Measurements from ENCODE around the gene GPR68.

The GPR68 gene

GRCh38 chr14:91242635-91243034 lies 1.9 kb downstream of the GPR68 start:
- Histone ChIP-seq H3K4me1 (ENCODE audit: insufficient read depth, low read length, poor library complexity, severe bottlenecking) (peaks cover 67% of the 10 kb centered on the region), H3K4me2 (ENCODE audit: low read depth, low read length, poor library complexity, severe bottlenecking) (peak overlapping the region; percentile 89), H3K79me2 (ENCODE audit: insufficient read depth, low read length) (peaks cover 22% of the 10 kb centered on the region), H3K4me3 (ENCODE audit: low read length, poor library complexity, severe bottlenecking) (peak overlapping the region; percentile 66), H3K9me2 (replicated peaks; ENCODE audit: low read depth, low read length) (no peaks in the 10 kb centered on the region), H3K27me3 (ENCODE audit: insufficient read depth, low read length, poor library complexity, severe bottlenecking) (no peaks in the 10 kb centered on the region), H3K9ac (ENCODE audit: low read depth, low read length, poor library complexity, severe bottlenecking) (peak overlapping the region; percentile 72), H3F3A (ENCODE audit: low read depth) (peaks cover 2% of the 10 kb centered on the region; the same call in 1 of the 2 replicates), H4K20me1 (ENCODE audit: insufficient read depth, low read length, poor library complexity, severe bottlenecking) (no peaks in the 10 kb centered on the region), H3K9me3 (ENCODE audit: insufficient read depth, low read depth, low read length) (no peaks in the 10 kb centered on the region), H3K36me3 (ENCODE audit: insufficient read depth, low read length) (no peaks in the 10 kb centered on the region), H2AFZ (ENCODE audit: low read length) (no peak overlapping the region)
- TF ChIP-seq EZH2phosphoT487 (IDR thresholded peaks at IDR 0.05; ENCODE audit: borderline replicate concordance): no peak
- no peak for TF ChIP-seq CTCF (conservative IDR thresholded peaks at IDR 0.05; ENCODE audit: low read length)

- Histone ChIP-seq H3K4me3 (ENCODE audit: low read length, poor library complexity, severe bottlenecking) (peak overlapping the region; percentile 41), H3K9me3 (ENCODE audit: insufficient read depth, low read depth, low read length) (no peaks in the 10 kb centered on the region), H3F3A (ENCODE audit: low read depth) (peaks cover 2% of the 10 kb centered on the region; the same call in 1 of the 2 replicates), H3K4me2 (ENCODE audit: low read depth, low read length, poor library complexity, severe bottlenecking) (peak overlapping the region; percentile 67), H3K9ac (ENCODE audit: low read depth, low read length, poor library complexity, severe bottlenecking) (peak overlapping the region; percentile 17), H4K20me1 (ENCODE audit: insufficient read depth, low read length, poor library complexity, severe bottlenecking) (no peaks in the 10 kb centered on the region), H3K4me1 (ENCODE audit: insufficient read depth, low read length, poor library complexity, severe bottlenecking) (peaks cover 63% of the 10 kb centered on the region), H2AFZ (ENCODE audit: low read length) (no peak overlapping the region), H3K27me3 (ENCODE audit: insufficient read depth, low read length, poor library complexity, severe bottlenecking) (no peaks in the 10 kb centered on the region), H3K79me2 (ENCODE audit: insufficient read depth, low read length) (peaks cover 22% of the 10 kb centered on the region), H3K9me2 (replicated peaks; ENCODE audit: low read depth, low read length) (no peaks in the 10 kb centered on the region), H3K36me3 (ENCODE audit: insufficient read depth, low read length) (no peaks in the 10 kb centered on the region)
- TF ChIP-seq CTCF (conservative IDR thresholded peaks at IDR 0.05; ENCODE audit: low read length): no peak
- TF ChIP-seq EZH2phosphoT487 (IDR thresholded peaks at IDR 0.05; ENCODE audit: borderline replicate concordance): no peak
Measured at GRCh38 chr14:91241863-91242262, 2.6 kb downstream of the GPR68 start.

DNA sequence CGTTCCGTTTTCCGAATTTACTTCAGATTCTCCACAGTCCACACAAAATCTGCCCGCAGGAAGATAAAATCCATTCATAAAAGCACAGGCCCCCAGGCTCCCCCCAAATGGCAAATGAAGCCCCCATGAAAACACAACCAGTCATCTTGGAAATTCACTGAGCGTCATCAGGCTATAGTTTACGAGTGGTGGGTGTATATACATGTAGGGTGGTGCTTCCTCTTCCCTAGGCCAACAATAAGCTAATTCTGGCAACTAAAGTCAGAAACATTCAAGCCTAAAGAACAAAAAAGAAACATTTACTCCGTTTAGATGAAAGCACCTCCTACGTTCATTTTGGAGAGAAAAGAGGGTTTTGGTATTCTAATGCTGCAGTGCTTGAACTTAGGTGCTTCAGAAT lies 5.8 kb downstream of the GPR68 start:
- peaks cover 32% of the 10 kb centered on the region for H3K4me1 ChIP-seq (ENCODE audit: insufficient read depth, low read length, poor library complexity, severe bottlenecking)
- TF ChIP-seq CTCF (conservative IDR thresholded peaks at IDR 0.05; ENCODE audit: low read length) (no peak), EZH2phosphoT487 (IDR thresholded peaks at IDR 0.05; ENCODE audit: borderline replicate concordance) (no peak)
- H3K4me2 ChIP-seq (ENCODE audit: low read depth, low read length, poor library complexity, severe bottlenecking): no peak overlapping the region
- no peaks in the 10 kb centered on the region for H3F3A ChIP-seq (ENCODE audit: low read depth)
- no peak overlapping the region for H3K4me3 ChIP-seq (ENCODE audit: low read length, poor library complexity, severe bottlenecking)
- H3K9me2 ChIP-seq (replicated peaks; ENCODE audit: low read depth, low read length): no peaks in the 10 kb centered on the region
- H3K9ac ChIP-seq (ENCODE audit: low read depth, low read length, poor library complexity, severe bottlenecking): no peak overlapping the region
- no peaks in the 10 kb centered on the region; the same call in 1 of the 2 replicates for H3K36me3 ChIP-seq (ENCODE audit: insufficient read depth, low read length)
- H2AFZ ChIP-seq (ENCODE audit: low read length): no peak overlapping the region
- no peaks in the 10 kb centered on the region for H4K20me1 ChIP-seq (ENCODE audit: insufficient read depth, low read length, poor library complexity, severe bottlenecking)
- no peaks in the 10 kb centered on the region for H3K27me3 ChIP-seq (ENCODE audit: insufficient read depth, low read length, poor library complexity, severe bottlenecking)
- peaks cover 22% of the 10 kb centered on the region for H3K79me2 ChIP-seq (ENCODE audit: insufficient read depth, low read length)
- H3K9me3 ChIP-seq (ENCODE audit: insufficient read depth, low read depth, low read length): no peaks in the 10 kb centered on the region
